HepG2 (cell line): Measurements from ENCODE around the gene FBXW8. TPM values are rescaled to one million over a fixed set of nuclear protein-coding genes. Genes with fewer than 3 reads are reported as not detected.
A peak's percentile ranks its signal among the peaks of the same experiment; 100 is the strongest.

Experiments used
- AHR ChIP-seq: IDR thresholded peaks from 2 replicates; pipeline ENCODE4 v1.6.1; 2018; ENCODE audit warnings: missing genetic modification reagents, missing compliant biosample characterization
- BORCS8-MEF2B ChIP-seq: sonication (generic); formaldehyde crosslinking; IDR thresholded peaks from 2 replicates; pipeline ENCODE4 v1.8.0; 2022; ENCODE audit warnings: mild to moderate bottlenecking, missing genetic modification reagents
- ESRRA ChIP-seq: sonication (generic); formaldehyde crosslinking; IDR thresholded peaks from 2 replicates; pipeline ENCODE4 v1.5.1; 2020; ENCODE audit warnings: mild to moderate bottlenecking, low read depth, missing genetic modification reagents
- GABPA ChIP-seq, 2 experiments: IDR thresholded peaks; 2 replicates each; pipeline ENCODE4 v1.6.1; 2011 to 2016; ENCODE audit warnings: low read depth in 2 of 2, low read length in 1 of 2, missing biosample characterization in 1 of 2, missing genetic modification characterization in 1 of 2
- HCFC1 ChIP-seq: fragments of 150-350 bp; IDR thresholded peaks from 2 replicates; pipeline ENCODE4 v1.6.1; 2014; ENCODE audit warnings: low read depth, low read length
- HNRNPLL ChIP-seq: fragments of 200-400 bp; formaldehyde crosslinking; IDR thresholded peaks from 2 replicates; pipeline ENCODE4 v1.6.1; 2017; ENCODE audit warnings: mild to moderate bottlenecking, low read depth, low read length; ENCODE audit not compliant: poor library complexity, severe bottlenecking
- MAZ ChIP-seq, 2 experiments: sonication (generic) in 1 of 2; formaldehyde crosslinking in 1 of 2; IDR thresholded peaks; 2 replicates each; pipeline versions ENCODE4 v1.5.0 to v1.6.1; 2012 to 2020; ENCODE audit warnings: low read depth in 2 of 2, mild to moderate bottlenecking in 2 of 2, borderline replicate concordance in 1 of 2, improper control_type of control experiment in 1 of 2, low read length in 1 of 2, missing genetic modification reagents in 1 of 2, moderate library complexity in 1 of 2
- NFYC ChIP-seq: IDR thresholded peaks from 2 replicates; pipeline ENCODE4 v1.6.1; 2016; ENCODE audit warnings: missing genetic modification reagents, missing compliant biosample characterization
- PAWR ChIP-seq: sonication (generic); formaldehyde crosslinking; IDR thresholded peaks from 2 replicates; pipeline ENCODE4 v1.4.0; 2020; ENCODE audit warnings: missing genetic modification reagents, mild to moderate bottlenecking, borderline replicate concordance
- RCOR2 ChIP-seq: IDR thresholded peaks from 2 replicates; pipeline ENCODE4 v1.6.1; 2016; ENCODE audit warnings: missing biosample characterization, missing genetic modification reagents
- RNF219 ChIP-seq: sonication (generic); formaldehyde crosslinking; IDR thresholded peaks from 2 replicates; pipeline ENCODE4 v1.5.0; 2020; ENCODE audit warnings: mild to moderate bottlenecking, missing genetic modification reagents
- SRSF4 ChIP-seq: fragments of 200-400 bp; formaldehyde crosslinking; IDR thresholded peaks from one replicate; pipeline ENCODE4 v1.6.1; 2018; ENCODE audit warnings: mild to moderate bottlenecking, low read depth, low read length, moderate library complexity; ENCODE audit not compliant: poor library complexity, severe bottlenecking
- ZBTB4 ChIP-seq: sonication (generic); formaldehyde crosslinking; IDR thresholded peaks from 2 replicates; pipeline ENCODE4 v1.4.0; 2020; ENCODE audit warnings: missing genetic modification reagents, mild to moderate bottlenecking, borderline replicate concordance
- ZFP36L1 ChIP-seq: sonication (generic); formaldehyde crosslinking; IDR thresholded peaks from 2 replicates; pipeline ENCODE4 v1.8.0; 2022; ENCODE audit warnings: mild to moderate bottlenecking, missing genetic modification reagents, moderate library complexity
- ZNF317 ChIP-seq: sonication (generic); formaldehyde crosslinking; IDR thresholded peaks from 2 replicates; pipeline ENCODE4 v1.5.0; 2020; ENCODE audit warnings: mild to moderate bottlenecking, missing genetic modification reagents
- ZNF329 ChIP-seq: sonication (generic); formaldehyde crosslinking; IDR thresholded peaks from 2 replicates; pipeline ENCODE4 v1.9.0; 2021; ENCODE audit warnings: low read depth, mild to moderate bottlenecking, missing genetic modification reagents
- polyA plus RNA-seq, 8 experiments: library from polyadenylated mRNA; depleted of rRNA in 3 of 8; stranded (reverse) in 7 of 8; unstranded in 1 of 8; fragments of >200 nt; fragmentation: Illumina TruSeq in 4 of 8; extraction: Trizol in 4 of 8; gene quantifications; 2 replicates each; pipeline versions ENCODE4 v1.2.1 to v1.2.3, GENCODE V29; 2011 to 2016; ENCODE audit warnings: low read depth in 4 of 8, missing spikeins in 1 of 8, mixed read lengths in 1 of 8; ENCODE audit not compliant: insufficient read depth in 1 of 8
- total RNA-seq, 5 experiments: library from RNA; depleted of rRNA; stranded (reverse); fragments of >200 nt; fragmentation: Illumina TruSeq; extraction: Trizol; gene quantifications; 2 replicates each; pipeline ENCODE4 v1.2.3, GENCODE V29; 2016; ENCODE audit warnings: low read depth in 1 of 5
- TF ChIP-seq, protein P1 (sequence below): fragments of 450-650 bp; IDR thresholded peaks from 2 replicates; pipeline ENCODE4 v1.6.1; 2017; ENCODE audit warnings: mild to moderate bottlenecking
- TF ChIP-seq, protein P2 (sequence below): IDR thresholded peaks from 2 replicates; pipeline ENCODE4 v1.6.1; 2018; ENCODE audit warnings: missing genetic modification reagents, mild to moderate bottlenecking, missing compliant biosample characterization

The FBXW8 gene
- total and polyA plus RNA-seq, 2 of the 13 experiments (the other 11 are each of a cell fraction or from before 2014, with no cell fraction given) = 5.1 to 5.9 TPM

- TF ChIP-seq, protein P1, sequence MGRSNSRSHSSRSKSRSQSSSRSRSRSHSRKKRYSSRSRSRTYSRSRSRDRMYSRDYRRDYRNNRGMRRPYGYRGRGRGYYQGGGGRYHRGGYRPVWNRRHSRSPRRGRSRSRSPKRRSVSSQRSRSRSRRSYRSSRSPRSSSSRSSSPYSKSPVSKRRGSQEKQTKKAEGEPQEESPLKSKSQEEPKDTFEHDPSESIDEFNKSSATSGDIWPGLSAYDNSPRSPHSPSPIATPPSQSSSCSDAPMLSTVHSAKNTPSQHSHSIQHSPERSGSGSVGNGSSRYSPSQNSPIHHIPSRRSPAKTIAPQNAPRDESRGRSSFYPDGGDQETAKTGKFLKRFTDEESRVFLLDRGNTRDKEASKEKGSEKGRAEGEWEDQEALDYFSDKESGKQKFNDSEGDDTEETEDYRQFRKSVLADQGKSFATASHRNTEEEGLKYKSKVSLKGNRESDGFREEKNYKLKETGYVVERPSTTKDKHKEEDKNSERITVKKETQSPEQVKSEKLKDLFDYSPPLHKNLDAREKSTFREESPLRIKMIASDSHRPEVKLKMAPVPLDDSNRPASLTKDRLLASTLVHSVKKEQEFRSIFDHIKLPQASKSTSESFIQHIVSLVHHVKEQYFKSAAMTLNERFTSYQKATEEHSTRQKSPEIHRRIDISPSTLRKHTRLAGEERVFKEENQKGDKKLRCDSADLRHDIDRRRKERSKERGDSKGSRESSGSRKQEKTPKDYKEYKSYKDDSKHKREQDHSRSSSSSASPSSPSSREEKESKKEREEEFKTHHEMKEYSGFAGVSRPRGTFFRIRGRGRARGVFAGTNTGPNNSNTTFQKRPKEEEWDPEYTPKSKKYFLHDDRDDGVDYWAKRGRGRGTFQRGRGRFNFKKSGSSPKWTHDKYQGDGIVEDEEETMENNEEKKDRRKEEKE = no peak
- no peak for TF ChIP-seq PAWR
- no peak for TF ChIP-seq HNRNPLL
- no peak for TF ChIP-seq ZNF329 (CRISPR knock-in tag)
- peak; percentile 83 for TF ChIP-seq ESRRA
- peak; percentile 33; the same call in 1 of the 2 replicates for TF ChIP-seq GABPA (IDR thresholded peaks at IDR 0.05; ENCODE audit: low read depth, low read length)
- peak; percentile 80 for TF ChIP-seq GABPA (CRISPR knock-in tag; IDR thresholded peaks at IDR 0.05; ENCODE audit: low read depth)
- no peak for TF ChIP-seq AHR (CRISPR knock-in tag)
- TF ChIP-seq NFYC (CRISPR knock-in tag) = no peak
- no peak for TF ChIP-seq RNF219 (CRISPR knock-in tag)
- no peak for TF ChIP-seq ZFP36L1
- TF ChIP-seq, protein P2, sequence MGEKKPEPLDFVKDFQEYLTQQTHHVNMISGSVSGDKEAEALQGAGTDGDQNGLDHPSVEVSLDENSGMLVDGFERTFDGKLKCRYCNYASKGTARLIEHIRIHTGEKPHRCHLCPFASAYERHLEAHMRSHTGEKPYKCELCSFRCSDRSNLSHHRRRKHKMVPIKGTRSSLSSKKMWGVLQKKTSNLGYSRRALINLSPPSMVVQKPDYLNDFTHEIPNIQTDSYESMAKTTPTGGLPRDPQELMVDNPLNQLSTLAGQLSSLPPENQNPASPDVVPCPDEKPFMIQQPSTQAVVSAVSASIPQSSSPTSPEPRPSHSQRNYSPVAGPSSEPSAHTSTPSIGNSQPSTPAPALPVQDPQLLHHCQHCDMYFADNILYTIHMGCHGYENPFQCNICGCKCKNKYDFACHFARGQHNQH (CRISPR knock-in tag) = peak; percentile 82
- TF ChIP-seq HCFC1 = no peak
- no peak for TF ChIP-seq MAZ (IDR thresholded peaks at IDR 0.05; ENCODE audit: borderline replicate concordance, low read depth, low read length)
- TF ChIP-seq MAZ (CRISPR knock-in tag; IDR thresholded peaks at IDR 0.05; ENCODE audit: low read depth) = no peak
- no peak for TF ChIP-seq ZBTB4
- TF ChIP-seq SRSF4 = no peak
- no peak; the same call in 1 of the 2 replicates for TF ChIP-seq ZNF317 (CRISPR knock-in tag)
- no peak for TF ChIP-seq BORCS8-MEF2B (CRISPR knock-in tag)
- peak; percentile 89 for TF ChIP-seq RCOR2
Observed at GRCh38 chr12:117047810-117048584, 137.2 kb downstream of the FBXW8 start (continued).
